A673 (cell line): ENCODE results near the gene SIK2. TPM values are rescaled to one million over a fixed set of nuclear protein-coding genes. Genes with fewer than 3 reads are reported as not detected.

Source experiments
- BruUV-seq: library from RNA; stranded (reverse); fragments of 400-500 nt; replicated peaks from 2 replicates; lab custom pipeline; 2021; lab: Mats Ljungman, UMichigan
- CTCF ChIA-PET: fragments of 300-600 bp; sonication (Branson Sonifier 250); formaldehyde crosslinking; loops from one replicate; lab custom pipeline; 2022; ENCODE audit warnings: antibody characterized with exemption; lab: Charles Lee
- POLR2A ChIA-PET: fragments of 300-600 bp; sonication (Branson Sonifier 250); formaldehyde crosslinking; loops from one replicate; lab custom pipeline; 2022; ENCODE audit warnings: antibody characterized with exemption; ENCODE audit not compliant: low non-redundant PET; lab: Charles Lee
- DNase-seq: peaks from one replicate; pipeline ENCODE4 v3.0.0-alpha.2; 2015; ENCODE audit warnings: low spot score
- H3K27ac ChIP-seq: fragments of 200-600 bp; sonication (generic); 2 replicates; pipeline ENCODE4 v1.5.1; 2016; ENCODE audit warnings: mixed run types, low read depth, mild to moderate bottlenecking, mixed read lengths, antibody characterized with exemption, low read length; ENCODE audit not compliant: poor library complexity, severe bottlenecking
- H3K27me3 ChIP-seq: fragments of 200-600 bp; sonication (generic); replicated peaks from 2 replicates; pipeline ENCODE4 v1.6.1; 2017; ENCODE audit warnings: mixed run types, low read depth, mild to moderate bottlenecking, mixed read lengths, antibody characterized with exemption, low read length; ENCODE audit not compliant: insufficient read depth, poor library complexity
- H3K36me3 ChIP-seq: fragments of 200-600 bp; sonication (generic); 2 replicates; pipeline ENCODE4 v1.6.1; 2016; ENCODE audit warnings: mixed run types, mild to moderate bottlenecking, mixed read lengths, antibody characterized with exemption, low read length; ENCODE audit not compliant: insufficient read depth, poor library complexity, severe bottlenecking
- H3K4me1 ChIP-seq: fragments of 200-600 bp; sonication (generic); 2 replicates; pipeline ENCODE4 v1.6.1; 2017; ENCODE audit warnings: mixed run types, mild to moderate bottlenecking, mixed read lengths, antibody characterized with exemption, low read length; ENCODE audit not compliant: insufficient read depth, poor library complexity, severe bottlenecking
- H3K4me3 ChIP-seq: fragments of 200-600 bp; sonication (generic); 2 replicates; pipeline ENCODE4 v1.5.1; 2016; ENCODE audit warnings: low read depth, mixed run types, mild to moderate bottlenecking, mixed read lengths, low read length; ENCODE audit not compliant: poor library complexity, severe bottlenecking
- H3K9me3 ChIP-seq: fragments of 200-600 bp; sonication (generic); 2 replicates; pipeline ENCODE4 v1.6.1; 2016; ENCODE audit warnings: mixed run types, low read depth, mild to moderate bottlenecking, mixed read lengths, antibody characterized with exemption, low read length; ENCODE audit not compliant: poor library complexity, severe bottlenecking
- CTCF ChIP-seq: fragments of 300-800, 200-600 bp; sonication (generic); conservative IDR thresholded peaks from 2 replicates; pipeline ENCODE4 v1.5.1; 2017; ENCODE audit warnings: low read depth, mild to moderate bottlenecking, antibody characterized with exemption, low read length, moderate library complexity, mixed read lengths
- EZH2 ChIP-seq: fragments of 200-600 bp; sonication (generic); IDR thresholded peaks from 2 replicates; pipeline ENCODE4 v1.6.1; 2017; ENCODE audit warnings: borderline replicate concordance, low read depth, mild to moderate bottlenecking, mixed read lengths, antibody characterized with exemption, low read length; ENCODE audit not compliant: poor library complexity, severe bottlenecking
- intact Hi-C: fragments of 100-400 bp; cut with micrococcal nuclease; formaldehyde crosslinking; loops from one replicate; pipeline ENCODE4 v1.10.0; 2022; ENCODE audit not compliant: unreplicated experiment
- total RNA-seq: library from RNA; stranded (reverse); gene quantifications from 2 replicates; pipeline ENCODE4 v1.2.3, GENCODE V29; 2021

Gene SIK2
- total RNA-seq, 1 experiment from 2014 or later, result 18.7 TPM

- Histone ChIP-seq H3K36me3 (peaks cover 76% of the 10 kb centered on the region), H3K27me3 (no peaks in the 10 kb centered on the region), H3K4me3 (no peak overlapping the region), H3K27ac (no peak overlapping the region), H3K9me3 (no peaks in the 10 kb centered on the region), H3K4me1 (peaks cover 5% of the 10 kb centered on the region)
- no peak for DNase-seq
- POLR2A ChIA-PET, result no interaction called here
- intact Hi-C loops, result no loop called here
- no TSS peak for BruUV-seq
- CTCF ChIA-PET, result no interaction called here
- no peak for TF ChIP-seq CTCF
- no peak for TF ChIP-seq EZH2
Measured at GRCh38 chr11:111759778-111760407, 157.6 kb downstream of the SIK2 start.

- TF ChIP-seq CTCF (no peak), EZH2 (no peak)
- Histone ChIP-seq H3K27ac (no peak overlapping the region), H3K9me3 (no peaks in the 10 kb centered on the region), H3K36me3 (peaks cover 70% of the 10 kb centered on the region), H3K4me3 (no peak overlapping the region), H3K27me3 (no peaks in the 10 kb centered on the region), H3K4me1 (peaks cover 8% of the 10 kb centered on the region)
- intact Hi-C loops, result no loop called here
- CTCF ChIA-PET, result no interaction called here
- no peak for DNase-seq
- BruUV-seq, result no TSS peak
- POLR2A ChIA-PET, result no interaction called here
Measured at GRCh38 chr11:111761036-111761435, 158.8 kb downstream of the SIK2 start.

- peaks cover 8% of the 10 kb centered on the region for H3K4me1 ChIP-seq
- peaks cover 63% of the 10 kb centered on the region for H3K36me3 ChIP-seq
- POLR2A ChIA-PET, result interaction anchor here (0.8 kb wide), 1 partner anchor 302 kb away, joined by 3 read pairs; no protein-coding TSS in a partner anchor
- CTCF ChIA-PET, result interaction anchor here (0.5 to 1.7 kb wide), 4 partner anchors 15 to 518 kb away, joined by 3 to 8 read pairs (median 4); no protein-coding TSS in a partner anchor
- no peak overlapping the region for H3K4me3 ChIP-seq
- no peaks in the 10 kb centered on the region for H3K27me3 ChIP-seq
- no peak for DNase-seq
- no peak overlapping the region for H3K27ac ChIP-seq
- BruUV-seq, result no TSS peak
- H3K9me3 ChIP-seq, result no peaks in the 10 kb centered on the region
- TF ChIP-seq EZH2, result no peak
- TF ChIP-seq CTCF, result no peak
- intact Hi-C loops, result no loop called here
Measured at GRCh38 chr11:111762526-111762925, 160.3 kb downstream of the SIK2 start.
